Stimulated activated CD8-positive, alpha-beta memory T cell treated with anti-CD3 and anti-CD28 coated beads, Interleukin-4, amount 100 ng/mL, for 24 hours (primary cell): ENCODE results near the gene SCAMP1.

Experiments
- DNase-seq: peaks from one replicate; pipeline ENCODE4 v3.0.0-alpha.2; 2020; ENCODE audit warnings: low read depth

SCAMP1 gene

DNA sequence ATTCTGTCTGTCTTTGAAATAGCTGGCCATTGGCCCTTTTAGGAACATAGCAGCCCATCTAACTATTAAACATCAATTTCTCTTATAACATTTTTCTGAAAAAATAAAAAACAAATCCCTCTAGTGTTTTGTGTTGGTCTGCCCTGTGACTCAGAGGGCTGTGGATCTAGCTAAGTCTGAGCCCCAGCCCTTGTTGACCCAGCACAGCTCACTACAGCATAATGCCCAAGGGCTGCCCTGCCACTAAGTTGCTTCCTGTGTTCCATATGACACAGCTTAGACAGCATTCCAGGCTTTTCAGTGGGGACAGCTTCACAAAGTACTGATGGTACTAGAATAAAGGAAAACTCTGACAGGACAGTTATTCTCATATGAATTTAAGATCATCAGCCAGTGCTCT lies 136.0 kb downstream of the SCAMP1 start:
- DNase-seq, result no peak

DNA sequence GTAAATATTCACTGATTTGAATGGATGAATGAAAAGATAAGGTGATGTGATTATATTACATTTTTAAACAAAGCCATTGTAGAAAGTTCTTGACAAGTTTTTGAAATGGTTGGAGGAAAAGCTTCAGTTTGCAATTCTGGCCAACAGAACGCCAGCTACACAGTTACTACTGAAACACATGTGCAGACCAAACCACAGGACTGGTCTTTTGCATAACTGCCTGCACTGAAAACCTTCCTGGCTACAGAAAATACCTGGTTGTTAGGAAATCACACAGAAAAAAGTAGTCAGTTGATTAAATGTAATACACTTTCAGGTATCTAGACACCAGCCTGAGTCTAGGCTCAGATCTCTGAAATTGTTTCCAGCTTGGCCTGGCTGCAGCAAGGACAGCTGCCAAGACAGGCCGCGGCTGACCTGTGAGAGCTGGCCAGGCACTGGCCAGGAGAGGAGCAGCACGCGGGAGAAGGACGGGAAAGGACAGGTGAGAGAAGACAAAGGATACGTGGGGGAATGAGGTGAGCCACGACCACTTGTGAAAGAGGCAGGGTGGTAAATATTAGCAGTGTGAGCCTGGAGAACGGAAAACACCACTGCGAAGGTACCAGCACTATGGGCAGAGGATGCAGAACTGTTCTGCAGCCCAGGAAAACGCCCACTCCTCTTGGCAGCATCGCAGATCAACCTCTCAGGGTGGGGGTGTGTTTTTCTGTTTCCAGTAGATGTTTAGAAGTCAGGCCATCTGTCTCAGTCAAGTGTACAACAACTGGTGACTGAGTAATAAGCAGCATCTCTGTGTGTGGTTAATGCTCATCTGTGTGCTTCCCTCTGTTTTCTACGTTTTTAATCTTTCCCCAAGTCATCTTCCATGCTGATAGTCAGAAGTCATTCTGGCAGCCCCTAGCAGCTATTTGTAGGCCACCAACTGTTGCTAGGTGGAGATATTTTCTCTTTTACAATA lies 137.4 kb downstream of the SCAMP1 start:
- no peak for DNase-seq

DNA sequence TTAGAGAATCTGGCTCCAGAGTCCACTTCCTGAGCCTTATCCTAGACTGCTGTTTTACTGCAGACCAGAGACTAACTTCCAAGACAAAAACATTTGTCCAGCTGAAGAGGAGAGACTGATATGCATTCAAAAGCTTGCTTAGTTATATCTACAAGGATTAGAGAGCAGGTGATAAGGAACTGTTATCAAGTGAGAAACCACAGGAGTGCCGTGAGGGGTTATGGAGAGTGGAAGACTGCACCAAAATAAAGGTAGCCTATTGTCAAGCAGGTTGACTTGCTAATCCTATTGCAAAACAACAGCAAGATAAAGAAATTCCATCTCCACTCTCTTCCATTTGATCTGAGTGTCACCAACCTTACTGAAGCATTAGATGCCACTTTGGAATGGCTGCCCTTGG lies 139.1 kb downstream of the SCAMP1 start:
- DNase-seq, result no peak

DNA sequence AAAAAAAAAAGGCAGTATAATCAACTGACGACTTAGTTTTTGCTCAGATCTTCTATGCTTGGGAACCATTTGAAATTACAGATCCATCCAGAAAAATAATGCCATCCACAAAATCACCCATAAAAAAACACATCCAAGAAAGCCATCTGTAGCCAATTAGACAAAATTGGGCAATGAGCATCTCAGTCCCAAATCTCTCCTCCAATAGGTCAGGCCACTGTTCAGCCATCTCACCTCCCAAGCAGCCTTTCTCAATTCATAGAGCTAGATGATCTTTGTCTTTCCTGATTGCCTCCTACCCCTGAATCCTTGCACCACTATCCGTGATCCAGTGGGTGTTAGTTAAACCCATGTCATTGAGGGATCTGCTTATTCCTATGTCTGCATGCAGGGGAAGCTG lies 139.6 kb downstream of the SCAMP1 start:
- DNase-seq, result no peak

DNA sequence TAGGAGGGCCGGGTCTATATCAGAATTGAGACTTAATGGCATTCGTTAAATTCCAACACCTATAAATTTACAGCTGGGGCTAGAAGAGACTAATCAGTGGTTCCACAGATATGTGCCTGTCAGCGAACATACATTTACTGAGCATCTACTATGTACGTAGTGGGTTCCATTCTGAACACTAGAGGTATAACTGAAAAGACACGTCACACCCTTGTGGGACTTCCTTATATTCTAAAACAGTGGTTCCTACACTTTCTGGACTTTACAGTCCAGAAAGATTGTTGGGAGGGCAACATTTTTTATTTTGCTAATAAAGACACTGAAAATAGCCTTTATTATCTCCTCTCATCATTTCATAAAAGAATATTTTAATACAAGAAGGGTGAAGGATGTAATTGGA lies 140.5 kb downstream of the SCAMP1 start:
- no peak for DNase-seq

DNA sequence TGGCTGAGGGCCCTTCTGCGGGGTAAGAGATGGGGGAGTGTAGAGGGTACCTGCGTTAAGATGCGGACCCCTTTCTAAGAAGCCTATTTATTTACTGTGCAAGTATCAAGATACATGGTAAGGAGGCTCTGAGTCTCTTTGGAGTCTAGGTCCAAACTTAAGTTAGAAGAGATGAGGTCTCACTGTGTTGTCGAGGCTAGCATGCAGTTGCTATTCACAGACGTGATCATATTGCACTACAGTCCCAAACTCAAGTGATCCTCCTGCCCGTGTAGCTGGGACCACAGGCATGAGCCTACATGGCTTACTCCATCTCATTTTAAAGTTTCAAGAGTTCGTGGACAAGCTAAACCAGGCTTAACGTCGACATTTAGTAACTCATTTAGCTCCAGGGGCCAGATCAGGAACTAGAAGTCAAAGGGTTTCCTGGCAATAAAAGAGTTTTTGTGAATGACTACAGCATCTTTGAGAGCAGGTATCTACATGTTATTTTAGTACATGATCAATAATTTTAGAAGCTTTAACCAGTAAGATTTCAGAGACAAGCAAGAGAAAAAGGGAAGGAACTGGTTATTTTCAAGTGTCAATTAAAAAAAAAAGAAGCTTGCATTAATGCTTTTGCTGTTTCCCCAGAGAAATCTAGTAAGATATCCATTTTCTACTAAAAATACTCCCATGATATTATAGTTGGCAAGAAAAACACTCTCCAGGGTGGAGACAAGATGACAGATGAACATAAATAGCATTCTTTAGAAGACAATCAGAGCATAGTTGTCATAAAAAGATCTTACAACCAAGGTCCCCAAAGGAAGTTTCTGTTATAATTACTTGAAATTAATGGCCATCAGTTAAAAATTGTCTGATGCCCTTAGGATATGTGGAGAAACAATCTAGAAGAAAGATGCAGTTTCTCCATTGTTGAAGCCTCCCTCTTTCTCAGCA lies 141.3 kb downstream of the SCAMP1 start:
- DNase-seq, result no peak

DNA sequence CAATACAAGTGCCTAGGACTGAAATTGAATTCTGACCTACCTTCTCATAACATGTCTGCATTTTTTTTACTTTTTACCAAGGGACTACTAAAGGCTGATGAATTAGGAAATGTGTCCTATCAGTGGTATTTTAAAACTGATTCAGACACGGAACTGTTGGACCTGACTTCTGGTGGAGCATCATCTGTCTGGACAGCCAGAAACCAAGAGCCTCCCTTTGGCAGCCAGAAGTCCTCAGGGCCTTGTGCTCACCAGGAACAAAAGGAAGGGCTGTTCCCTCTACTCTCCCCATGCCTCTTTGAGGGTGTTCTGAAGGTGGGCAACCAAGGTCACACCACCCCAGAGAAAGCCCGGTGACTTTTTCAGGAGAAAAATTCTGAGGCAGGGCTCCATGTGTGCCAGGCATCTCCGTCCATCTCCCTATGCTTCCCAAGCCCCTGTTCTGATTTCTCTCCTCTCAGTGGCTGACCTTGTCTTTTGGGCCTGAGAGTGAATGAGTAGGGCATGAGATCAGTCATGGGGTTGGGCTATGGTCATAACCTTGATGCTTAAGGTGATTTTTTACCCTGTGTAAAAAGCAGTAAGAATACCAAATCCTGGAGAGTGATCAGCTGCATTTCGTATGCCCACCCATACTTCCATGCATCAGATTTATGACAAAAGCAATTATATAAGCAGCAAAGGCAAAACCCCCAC lies 143.7 kb downstream of the SCAMP1 start:
- no peak for DNase-seq

DNA sequence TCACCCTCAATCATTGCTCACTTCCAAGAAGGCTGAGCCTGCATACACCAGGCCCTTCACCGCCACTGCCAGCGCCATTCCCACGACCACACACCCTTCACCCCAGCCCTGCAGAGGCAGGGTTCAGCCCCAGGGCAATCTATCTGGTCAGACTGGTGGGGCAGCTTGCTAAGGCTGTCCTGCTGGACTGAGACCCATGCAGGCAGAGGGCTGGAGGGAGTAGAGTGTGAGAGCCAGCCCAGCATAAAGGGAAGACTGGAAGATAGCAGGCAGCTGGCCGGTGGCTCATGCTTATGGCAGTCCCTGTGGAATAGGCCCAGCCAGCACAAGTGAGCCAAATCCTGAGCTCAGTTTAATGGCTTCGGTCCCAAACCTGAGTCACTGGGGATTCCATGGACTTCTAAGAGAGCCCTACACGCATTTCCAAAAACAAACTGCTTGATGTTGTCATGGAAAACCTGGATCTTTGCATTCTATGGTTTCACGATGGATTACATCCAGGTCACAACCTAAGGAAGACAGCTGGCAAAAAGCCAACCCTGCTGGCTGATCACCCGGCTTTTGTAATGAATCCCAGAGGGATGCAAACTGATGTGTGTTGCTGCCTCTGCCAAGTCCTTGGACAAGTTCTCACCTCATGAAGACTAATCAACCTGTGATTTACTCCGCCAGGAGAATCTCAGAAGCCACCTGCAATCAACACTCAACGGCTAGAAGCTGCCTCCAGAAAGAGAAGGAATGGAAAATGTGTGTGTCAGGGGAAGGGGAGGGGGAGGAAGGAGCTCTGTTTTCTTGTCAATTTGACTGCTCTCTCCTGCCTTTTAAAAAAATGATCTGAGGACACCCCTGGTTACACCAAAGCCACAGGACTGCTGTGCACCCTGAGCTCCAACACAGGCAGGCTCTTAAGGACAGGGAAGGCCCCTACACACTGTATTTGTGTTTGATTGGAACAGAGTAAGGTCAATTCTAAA lies 144.6 kb downstream of the SCAMP1 start:
- DNase-seq, result no peak

DNA sequence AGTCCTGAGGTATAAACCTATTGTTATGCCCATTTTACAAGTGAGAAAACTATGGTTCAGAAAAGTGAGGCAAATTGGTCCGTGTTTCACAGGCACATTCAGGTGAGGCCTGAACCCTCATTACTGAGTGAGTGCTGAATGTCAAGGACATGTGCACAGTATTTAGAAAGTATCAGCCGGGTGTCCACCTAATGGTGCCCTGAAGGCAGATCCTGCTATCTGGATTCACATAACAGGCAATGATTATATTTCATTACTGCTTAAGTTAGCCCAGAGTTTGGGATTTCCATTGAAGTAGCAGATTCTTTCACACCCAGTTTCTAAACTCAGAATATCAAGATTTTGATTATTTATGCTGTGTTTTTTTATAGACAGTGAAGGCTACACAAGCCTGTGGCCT lies 145.4 kb downstream of the SCAMP1 start:
- DNase-seq, result no peak

DNA sequence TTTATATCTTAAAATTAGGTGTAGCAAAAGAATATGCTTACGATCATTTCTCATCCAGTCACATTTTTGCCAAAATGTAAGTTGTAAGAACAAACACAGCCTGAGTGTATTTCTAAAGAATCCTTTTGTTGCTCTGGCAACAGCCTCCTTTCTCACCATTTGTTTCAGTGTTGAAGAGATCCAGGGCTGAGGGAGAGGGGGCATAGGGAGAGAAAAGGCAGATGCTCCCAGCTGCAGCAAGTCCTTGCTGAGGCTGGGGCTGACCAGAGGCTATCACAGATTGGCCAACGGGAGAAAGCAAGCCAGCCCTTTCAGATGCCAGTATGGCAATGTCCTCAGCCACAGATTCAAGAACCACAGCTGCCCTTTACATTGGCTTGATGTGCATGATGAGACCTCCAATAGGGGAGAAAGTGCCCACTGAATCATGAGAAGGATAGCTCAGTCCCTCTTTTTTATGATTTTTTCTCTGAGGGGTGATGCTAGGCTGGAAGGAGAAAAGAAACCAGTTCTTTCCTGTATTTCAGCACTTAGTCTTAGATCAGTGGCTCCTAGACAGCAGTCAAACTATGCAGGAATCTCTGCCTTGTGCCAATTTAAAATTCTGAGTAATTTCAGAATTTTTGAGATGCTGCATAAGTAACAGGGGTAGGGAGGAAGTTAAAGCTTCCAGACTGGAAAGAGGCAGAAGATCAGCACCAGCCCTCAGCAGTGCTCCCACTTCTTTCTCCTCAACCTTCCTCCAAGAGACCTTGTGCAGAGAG lies 146.0 kb downstream of the SCAMP1 start:
- DNase-seq, result no peak

DNA sequence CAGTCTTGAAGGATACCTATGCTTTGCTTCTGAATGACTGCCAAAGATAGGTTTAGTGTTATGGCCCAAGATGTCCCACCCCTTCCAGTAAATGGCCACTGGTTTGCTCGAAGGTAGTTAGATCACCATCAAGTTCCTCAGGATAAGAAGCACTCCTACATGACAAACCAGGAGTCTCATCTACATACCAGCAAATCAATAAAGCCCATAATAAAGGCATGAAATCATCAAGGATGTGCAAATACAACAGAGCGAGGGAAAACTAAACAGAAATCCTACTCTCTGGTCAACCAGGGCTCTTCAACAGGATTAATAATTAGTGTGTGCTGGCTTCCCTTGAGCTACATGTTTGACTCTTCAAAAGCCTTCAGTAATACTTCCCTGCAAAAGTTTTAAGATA lies 147.1 kb downstream of the SCAMP1 start:
- DNase-seq, result no peak

DNA sequence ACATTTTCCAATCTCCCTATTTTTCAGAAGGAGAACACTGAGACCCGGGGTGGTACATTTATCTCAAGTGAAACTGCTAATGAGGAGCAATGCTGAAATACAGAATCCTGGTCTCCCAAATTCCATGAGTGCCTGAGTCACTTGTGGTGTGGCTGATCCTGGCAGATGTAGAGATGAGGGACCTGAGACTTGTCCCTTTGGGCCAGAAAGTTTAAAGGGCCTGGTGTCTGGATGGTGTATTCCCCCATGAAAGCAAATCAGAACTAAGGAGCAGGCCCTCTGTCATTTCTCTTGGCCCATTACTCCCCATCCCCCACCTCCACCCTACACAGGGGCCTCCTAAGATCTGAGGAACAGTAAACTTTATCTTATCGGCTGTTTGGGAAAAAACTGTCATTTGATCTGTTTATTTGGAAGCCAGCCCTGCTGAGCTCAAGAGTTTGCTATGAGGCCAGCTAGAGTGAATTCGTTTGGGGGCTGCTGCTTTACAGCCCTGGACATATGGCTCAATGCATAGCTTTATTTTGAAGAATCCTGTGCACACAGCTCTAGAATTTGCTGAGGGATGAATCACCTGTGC lies 147.9 kb downstream of the SCAMP1 start:
- DNase-seq, result no peak

DNA sequence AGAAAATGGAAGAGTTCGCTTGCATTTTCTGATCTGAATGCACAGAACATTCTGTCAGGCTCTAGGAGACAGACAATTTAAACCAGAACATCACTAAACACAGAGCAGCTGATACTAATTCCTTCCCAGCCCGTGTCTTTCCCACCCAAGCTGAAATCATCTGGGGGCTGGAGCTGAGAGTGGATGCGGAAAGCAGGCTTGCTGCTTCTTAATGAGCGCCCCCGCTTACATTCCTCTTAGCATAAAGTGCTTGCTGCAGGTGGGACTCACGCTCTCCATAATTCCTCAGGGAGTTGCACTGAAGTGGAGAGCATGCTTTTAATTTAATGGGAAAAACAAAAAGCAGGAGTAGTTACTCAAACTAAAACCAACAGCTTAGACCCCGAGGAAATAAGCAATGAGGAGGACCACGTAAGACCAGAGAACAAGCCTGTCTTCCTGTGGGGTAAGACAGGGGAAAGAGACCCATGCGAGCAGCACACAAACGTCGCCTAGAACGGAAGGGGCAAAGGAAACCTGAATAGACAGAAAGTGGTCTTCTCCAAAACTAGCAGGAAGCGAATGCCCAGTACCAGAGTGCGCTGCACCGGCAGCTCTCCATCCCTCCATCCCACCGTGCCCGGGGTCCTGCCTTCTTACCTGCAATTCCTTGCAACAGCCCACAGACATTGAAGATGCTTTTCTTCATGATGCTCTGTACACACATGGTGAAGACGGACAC lies 148.9 kb downstream of the SCAMP1 start:
- DNase-seq, result no peak

DNA sequence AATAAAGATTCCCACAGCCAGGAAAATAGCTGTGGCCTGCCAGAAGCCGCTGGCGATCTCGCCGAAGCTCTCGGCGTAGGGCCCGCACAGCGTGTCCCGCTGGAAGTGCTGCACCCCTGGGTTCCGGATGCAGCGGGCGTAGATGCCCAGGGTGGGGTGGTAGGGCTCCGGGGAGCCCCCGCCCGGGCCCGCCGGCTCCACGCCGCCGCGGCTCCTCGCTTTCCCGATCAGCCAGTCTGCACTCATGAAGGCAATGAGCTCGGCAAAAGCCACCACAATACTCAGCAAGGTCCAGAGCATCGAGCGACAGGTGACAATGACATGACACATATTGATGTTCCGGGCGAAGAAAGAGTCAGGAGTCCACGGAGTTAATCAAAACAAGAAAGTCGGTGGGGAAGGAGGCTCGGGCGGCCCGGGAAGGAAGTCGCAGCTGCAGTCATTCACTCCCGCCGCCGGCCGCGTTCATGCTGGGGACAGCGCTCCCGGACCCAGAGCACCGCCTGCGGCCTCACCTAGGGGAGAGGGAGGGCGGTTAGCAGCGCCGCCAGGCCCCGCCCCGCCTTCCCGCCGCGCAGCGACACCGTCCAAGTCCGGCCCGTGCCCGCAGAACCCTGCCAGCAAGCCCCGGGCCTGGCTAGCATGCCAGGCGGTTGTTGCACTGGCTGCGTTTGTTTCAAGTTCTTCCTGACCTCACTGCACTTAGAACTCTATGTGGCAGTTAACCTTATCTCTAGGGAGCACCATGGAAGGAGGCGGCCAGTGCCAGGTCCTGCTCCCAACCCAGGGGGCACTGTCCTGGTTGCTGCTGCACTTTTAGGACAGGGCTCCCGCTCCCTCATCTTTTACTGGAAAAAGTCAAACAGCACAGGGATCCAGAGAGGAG lies 149.7 kb downstream of the SCAMP1 start:
- DNase-seq, result peak; percentile 2

DNA sequence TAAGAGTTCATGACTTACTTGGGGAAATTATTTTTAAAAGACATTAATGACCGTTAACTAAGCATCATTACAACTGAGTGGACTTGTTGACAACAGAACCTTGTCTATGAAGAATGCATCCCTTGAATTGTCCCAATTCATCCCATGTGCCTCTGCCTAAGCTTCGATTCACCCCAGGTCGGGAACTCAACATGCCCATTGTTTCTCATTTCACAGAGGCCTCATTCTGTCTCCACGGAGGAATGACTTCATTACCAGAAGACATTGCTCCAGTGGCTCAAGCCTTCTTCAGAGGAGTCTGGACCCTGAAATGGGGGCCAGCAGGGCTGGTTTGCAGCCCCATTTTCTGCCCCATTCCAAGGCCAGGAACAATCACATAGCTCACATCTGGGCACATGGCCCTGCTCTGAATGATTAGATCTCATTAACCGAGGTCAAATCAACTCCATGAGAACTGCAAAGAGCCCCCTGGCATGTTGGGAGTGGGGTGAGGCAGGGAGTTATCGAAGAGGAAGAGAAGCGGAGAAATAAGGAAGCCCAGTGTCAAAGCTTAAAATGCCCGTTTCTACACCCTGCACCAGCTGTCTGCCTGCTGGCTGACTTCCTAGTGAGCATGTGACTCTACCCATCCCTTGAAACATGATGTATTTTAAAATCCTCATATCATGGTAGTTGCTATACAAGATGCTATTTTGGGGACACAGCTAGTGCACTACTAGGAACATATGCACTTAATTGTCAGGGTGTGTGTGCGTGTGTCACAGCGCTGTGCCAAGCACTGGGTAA lies 150.9 kb downstream of the SCAMP1 start:
- no peak for DNase-seq

DNA sequence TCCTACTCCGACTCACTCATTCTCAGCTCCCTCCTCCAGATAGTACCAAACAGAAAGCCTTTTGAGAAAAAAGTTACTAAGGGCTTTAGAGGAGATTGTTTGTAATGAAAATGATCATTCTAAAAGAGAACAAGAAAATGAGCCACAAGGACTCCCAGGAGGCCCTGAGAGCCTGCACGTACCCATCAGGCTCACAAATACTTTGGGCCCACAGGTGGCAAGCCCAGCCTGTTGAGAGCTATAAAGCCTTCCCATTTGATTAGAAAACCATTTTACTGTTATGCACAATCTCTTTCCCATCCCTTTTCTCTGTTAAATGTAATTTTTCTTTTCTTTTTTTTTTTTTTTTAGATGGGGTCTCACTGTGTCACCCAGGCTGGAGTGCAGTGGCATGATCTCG lies 152.0 kb downstream of the SCAMP1 start:
- DNase-seq, result no peak

DNA sequence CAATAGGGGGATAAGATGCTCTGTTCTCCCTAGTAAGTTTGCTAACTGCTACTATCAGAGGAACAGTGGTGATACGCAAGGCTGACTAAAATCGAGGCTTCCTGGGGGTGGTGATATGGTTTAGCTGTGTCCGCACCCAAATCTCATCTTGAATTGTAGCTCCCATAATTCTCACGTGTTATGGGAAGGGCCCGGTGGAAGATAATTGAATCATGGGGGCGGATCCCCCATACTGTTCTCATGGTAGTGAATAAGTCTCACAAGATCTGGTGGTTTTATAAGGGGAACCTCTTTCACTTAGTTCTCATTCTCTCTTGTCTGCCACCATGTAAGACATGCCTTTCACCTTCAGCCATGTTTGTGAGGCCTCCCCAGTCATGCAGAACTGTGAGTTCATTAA lies 153.0 kb downstream of the SCAMP1 start:
- no peak for DNase-seq
